AG04450 (cell line): Measurements from ENCODE around the gene KCP. TPM values are rescaled to one million over a fixed set of nuclear protein-coding genes. Genes with fewer than 3 reads are reported as not detected.

Source experiments
- CTCF ChIA-PET: fragments of 300-600, 350-600 bp; formaldehyde crosslinking; extraction: SDS; loops from one replicate; lab custom pipeline; 2022; ENCODE audit warnings: antibody characterized with exemption, inconsistent platforms; lab: Charles Lee
- POLR2A ChIA-PET: fragments of 350-600 bp; formaldehyde crosslinking; extraction: SDS; loops from one replicate; lab custom pipeline; 2021; ENCODE audit warnings: antibody characterized with exemption, inconsistent platforms; lab: Yijun Ruan, JAX
- DNase-seq: peaks from one replicate; pipeline ENCODE4 v3.0.0-alpha.2; 2011; ENCODE audit warnings: low read depth, low spot score
- H3K27ac ChIP-seq: one replicate; pipeline ENCODE4 v1.5.1; 2012; ENCODE audit warnings: low read depth, low read length, control low read depth
- H3K27me3 ChIP-seq: one replicate; pipeline ENCODE4 v1.6.0; 2012; ENCODE audit warnings: low read length; ENCODE audit not compliant: control insufficient read depth, insufficient read depth
- H3K4me3 ChIP-seq: 2 replicates; pipeline ENCODE4 v1.5.1; 2011; ENCODE audit warnings: mild to moderate bottlenecking, low read depth, low read length, control low read depth
- H3K9me3 ChIP-seq: 2 replicates; pipeline ENCODE4 v1.5.1; 2012; ENCODE audit warnings: low read length; ENCODE audit not compliant: control insufficient read depth, insufficient read depth
- CTCF ChIP-seq: IDR thresholded peaks from 2 replicates; pipeline ENCODE4 v1.5.1; 2011; ENCODE audit warnings: low read depth, low read length, control low read depth, inconsistent platforms
- polyA plus RNA-seq: library from polyadenylated mRNA; depleted of rRNA; stranded (reverse); fragments of >200 nt; gene quantifications from 2 replicates; pipeline ENCODE4 v1.2.3, GENCODE V29; 2011

KCP gene
- polyA plus RNA-seq, 1 experiment: 0.04 TPM

- DNase-seq: no peak
- Histone ChIP-seq H3K27ac (no peak overlapping the region), H3K27me3 (peaks cover 83% of the 10 kb centered on the region), H3K4me3 (no peak overlapping the region), H3K9me3 (no peaks in the 10 kb centered on the region; the same call in 1 of the 2 replicates)
- ChIA-PET CTCF (no interaction called here), POLR2A (no interaction called here)
- no peak for TF ChIP-seq CTCF
These were observed 7.6 kb upstream of the KCP start for GRCh38 chr7:128918016-128918665.

GRCh38 chr7:128917122-128917521, 6.6 kb upstream of the KCP start:
- no peaks in the 10 kb centered on the region; the same call in 1 of the 2 replicates for H3K9me3 ChIP-seq
- ChIA-PET CTCF (no interaction called here), POLR2A (no interaction called here)
- H3K4me3 ChIP-seq: no peak overlapping the region
- no peak overlapping the region for H3K27ac ChIP-seq
- TF ChIP-seq CTCF: no peak
- H3K27me3 ChIP-seq: peaks cover 77% of the 10 kb centered on the region
- no peak for DNase-seq

DNA sequence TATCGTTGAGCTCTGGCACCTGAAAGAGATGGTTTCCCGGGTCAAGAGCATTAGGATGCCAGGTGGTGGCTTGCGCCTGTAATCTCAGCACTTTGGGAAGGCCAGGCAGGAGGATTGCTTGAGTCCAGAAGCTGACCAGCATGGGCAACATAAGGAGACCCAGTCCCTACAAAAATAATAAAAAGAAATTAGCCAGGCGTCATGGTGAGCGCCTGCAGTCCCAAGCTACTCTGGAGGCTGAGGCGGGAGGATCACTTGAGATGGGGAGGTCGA, 6.1 kb upstream of the KCP start:
- Histone ChIP-seq H3K9me3 (no peaks in the 10 kb centered on the region; the same call in 1 of the 2 replicates), H3K4me3 (no peak overlapping the region), H3K27me3 (peaks cover 77% of the 10 kb centered on the region), H3K27ac (no peak overlapping the region)
- POLR2A ChIA-PET: no interaction called here
- CTCF ChIA-PET: no interaction called here
- no peak for DNase-seq
- TF ChIP-seq CTCF: no peak

DNA sequence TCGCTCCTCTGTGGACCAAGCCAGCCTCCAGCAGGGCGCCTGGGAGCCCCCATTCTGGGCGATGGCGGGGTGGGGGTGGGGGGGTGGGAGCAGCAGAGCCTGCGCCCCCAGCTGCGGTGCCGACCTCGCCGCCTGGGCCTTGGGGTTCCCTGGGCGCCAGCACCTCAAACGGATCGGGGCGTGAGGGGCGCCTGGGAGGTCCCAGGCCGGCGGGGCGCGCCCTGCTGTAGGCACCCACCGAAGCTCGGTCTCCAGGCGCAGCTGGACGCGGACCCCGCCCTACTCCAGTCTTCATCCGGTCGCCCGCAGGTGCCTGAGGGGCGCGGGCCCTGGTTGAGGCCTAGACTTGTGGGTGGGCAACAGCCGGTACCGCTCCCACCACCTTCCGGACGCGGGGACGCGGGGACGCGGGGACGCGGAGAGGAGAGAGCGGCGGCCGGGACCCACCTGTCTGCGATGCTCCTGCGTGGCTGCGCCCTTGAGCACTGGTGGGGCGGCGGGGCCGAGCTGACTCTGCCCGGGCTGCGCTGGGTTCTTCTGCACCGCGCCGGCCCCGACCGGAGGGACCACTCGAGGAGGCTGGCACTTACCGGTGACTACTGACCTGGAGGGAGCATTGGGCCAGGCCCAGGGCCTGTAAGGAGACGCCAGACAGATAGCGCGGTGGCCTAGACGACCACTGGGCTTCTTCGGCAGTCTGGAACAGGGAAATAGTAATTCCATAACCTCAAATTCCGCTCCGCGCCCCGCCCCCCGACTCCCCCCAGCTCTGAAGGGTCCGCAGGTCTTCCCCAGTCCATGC, 5.5 kb upstream of the KCP start:
- DNase-seq: no peak
- Histone ChIP-seq H3K9me3 (no peaks in the 10 kb centered on the region; the same call in 1 of the 2 replicates), H3K4me3 (no peak overlapping the region), H3K27me3 (peaks cover 79% of the 10 kb centered on the region), H3K27ac (no peak overlapping the region)
- ChIA-PET POLR2A (no interaction called here), CTCF (no interaction called here)
- no peak for TF ChIP-seq CTCF

GRCh38 chr7:128915271-128915819, 4.8 kb upstream of the KCP start:
- no peak for DNase-seq
- CTCF ChIA-PET: interaction anchor here (1.2 kb wide), 1 partner anchor 248 kb away, joined by 3 read pairs; no protein-coding TSS in a partner anchor
- POLR2A ChIA-PET: no interaction called here
- H3K9me3 ChIP-seq: no peaks in the 10 kb centered on the region; the same call in 1 of the 2 replicates
- H3K27ac ChIP-seq: no peak overlapping the region
- H3K4me3 ChIP-seq: no peak overlapping the region
- H3K27me3 ChIP-seq: peaks cover 77% of the 10 kb centered on the region
- no peak for TF ChIP-seq CTCF
